HK-2 (cell line): ENCODE results near the gene DOLK.

Experiments used
- DNase-seq: peaks from one replicate; pipeline ENCODE4 v3.0.0-alpha.2; 2018; ENCODE audit not compliant: unreplicated experiment

The DOLK gene

DNA sequence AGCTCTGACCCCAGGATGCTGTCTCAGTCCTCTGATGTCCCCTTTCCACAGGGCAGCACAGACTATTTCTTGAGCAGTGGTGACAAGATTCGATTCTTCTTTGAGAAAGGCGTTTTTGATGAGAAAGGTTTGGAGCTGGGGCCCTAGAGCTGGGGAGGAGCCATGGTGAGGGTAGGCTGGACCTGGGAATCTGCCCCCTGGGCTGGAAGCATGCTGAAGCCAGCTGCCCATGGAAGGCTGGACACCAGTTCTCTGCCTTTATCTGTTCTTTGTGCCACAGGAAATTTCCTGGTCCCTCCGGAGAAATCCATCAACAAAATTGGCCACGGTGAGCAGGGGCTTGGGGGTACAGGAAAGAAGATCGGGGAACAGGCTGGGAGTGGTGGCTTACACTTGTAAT, 13.7 kb downstream of the DOLK start:
- DNase-seq: no peak

DNA sequence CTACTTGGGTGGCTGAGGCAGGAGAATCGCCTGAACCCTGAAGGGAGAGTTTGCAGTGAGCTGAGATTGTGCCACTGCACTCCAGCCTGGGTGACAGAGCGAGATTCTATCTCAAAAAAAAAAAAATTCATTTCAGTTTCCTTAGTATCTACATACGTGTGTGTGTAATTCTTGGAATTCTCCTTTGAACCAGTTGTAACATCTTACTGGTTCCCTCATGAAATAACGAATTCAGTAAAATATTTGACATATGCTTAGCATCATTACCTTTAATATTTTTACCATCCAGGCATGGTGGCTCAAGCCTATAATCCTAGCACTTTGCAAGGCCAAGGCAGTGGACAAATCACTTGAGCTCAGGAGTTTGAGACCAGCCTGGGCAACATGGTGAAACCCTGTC, 17.8 kb downstream of the DOLK start:
- no peak for DNase-seq

DNA sequence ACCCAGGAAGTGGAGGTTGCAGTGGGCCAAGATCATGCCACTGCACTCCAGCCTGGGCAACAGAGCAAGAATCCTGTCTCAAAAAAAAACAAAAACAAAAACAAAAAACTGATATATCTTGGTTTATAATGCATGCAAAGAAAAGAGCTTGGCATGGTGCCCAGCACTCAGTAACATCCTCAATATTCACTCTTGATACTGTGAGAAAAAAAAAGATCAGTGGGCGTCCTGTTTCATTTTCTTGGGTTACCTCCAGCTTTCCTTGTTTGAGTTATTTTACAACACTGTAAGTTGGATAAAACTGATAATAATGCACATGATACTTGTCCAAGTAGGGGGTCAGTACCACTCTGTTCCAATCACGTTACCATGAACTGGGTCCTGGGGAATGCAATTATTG, 18.8 kb downstream of the DOLK start:
- DNase-seq: no peak

DNA sequence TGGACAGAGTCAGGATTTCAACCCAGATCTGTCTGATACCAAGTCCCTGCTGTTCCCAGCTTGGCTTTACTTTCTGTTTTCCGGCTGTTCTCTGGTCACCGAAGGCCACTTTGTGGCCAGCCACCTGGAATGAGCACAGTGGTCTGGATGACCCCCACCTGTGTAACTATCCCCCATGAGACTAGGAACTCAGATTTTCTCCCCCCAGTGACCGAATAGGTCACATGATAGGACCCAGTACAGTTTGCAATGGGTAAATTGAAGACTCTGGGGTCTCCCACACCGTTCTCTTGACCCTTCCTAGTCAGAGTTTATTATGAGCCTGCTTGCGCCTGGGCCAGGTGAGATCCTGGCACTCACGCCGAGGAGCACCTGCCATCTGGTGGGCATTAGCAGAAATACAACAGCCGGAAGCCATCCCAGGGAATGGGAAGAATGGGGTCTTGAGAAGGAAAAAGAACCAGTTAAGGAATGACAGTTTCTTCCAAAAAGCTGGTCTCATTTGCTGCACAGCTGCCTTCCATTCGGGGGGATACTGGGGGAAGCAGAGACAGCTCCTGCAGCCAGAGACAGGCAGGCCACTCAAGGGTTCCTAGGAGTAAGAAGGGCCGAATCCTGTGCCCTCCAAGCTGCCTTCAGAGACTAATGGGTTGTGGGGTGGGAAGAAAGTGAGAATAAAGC, 19.5 kb downstream of the DOLK start:
- peak; percentile 64 for DNase-seq

DNA sequence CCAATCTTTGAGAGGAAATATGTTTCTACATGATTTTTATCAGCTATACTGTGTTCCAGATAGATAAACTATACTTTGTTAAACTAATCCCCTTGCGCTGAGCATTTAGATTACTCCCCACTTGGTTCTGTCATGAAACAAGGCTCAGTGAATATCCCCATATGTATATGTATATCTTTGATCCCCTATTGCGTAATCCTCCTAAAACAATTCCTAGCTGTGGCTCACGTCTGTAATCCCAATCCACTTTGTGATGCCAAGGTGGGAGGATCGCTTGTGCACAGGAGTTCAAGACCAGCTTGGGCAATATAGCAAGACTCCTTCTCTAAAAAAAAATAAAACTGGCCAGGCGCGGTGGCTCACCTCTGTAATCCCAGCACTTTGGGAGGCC, 23.9 kb downstream of the DOLK start:
- no peak for DNase-seq

DNA sequence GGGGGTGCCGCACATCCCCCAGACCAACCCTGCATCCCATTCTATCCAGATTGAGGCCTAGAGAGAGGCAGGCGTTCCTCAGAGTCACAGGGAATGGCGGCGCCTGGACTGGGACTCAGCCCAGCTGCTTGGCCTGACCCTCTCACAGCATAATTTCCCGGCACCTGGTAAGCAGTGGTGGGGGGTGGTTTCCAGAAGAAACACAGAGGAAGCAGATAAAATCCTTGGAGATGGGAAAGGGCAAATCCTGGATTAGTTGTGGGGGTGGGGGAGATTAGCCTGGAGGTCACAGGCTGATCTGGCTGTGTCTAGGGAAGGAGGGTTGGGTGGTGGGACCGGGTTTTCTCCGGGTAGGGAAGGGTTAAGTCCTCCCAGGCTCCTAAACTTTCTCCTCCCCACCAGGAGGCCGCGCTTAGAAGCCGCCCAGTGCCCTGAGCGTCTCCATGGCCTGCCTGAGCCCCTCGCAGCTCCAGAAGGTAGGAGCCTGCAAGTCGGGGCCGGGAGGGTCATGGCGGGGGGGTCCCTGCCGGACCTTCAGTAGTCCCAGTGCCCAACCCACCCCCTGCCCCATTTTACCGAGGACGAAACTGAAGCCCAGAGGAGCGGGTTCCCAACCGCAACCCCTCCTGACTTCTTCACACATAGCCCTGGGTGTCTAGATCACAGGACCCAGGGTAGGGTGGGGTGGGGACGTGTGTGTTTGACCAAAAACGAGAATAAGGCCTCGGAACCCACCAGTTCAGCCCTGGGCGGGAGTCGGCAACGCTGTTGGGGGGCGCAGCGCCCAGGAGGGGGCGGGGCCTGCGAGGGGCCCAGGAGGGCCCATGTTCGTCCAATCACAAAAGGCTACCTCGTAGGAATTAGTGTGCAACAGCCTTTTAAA, 25.3 kb downstream of the DOLK start:
- no peak for DNase-seq

DNA sequence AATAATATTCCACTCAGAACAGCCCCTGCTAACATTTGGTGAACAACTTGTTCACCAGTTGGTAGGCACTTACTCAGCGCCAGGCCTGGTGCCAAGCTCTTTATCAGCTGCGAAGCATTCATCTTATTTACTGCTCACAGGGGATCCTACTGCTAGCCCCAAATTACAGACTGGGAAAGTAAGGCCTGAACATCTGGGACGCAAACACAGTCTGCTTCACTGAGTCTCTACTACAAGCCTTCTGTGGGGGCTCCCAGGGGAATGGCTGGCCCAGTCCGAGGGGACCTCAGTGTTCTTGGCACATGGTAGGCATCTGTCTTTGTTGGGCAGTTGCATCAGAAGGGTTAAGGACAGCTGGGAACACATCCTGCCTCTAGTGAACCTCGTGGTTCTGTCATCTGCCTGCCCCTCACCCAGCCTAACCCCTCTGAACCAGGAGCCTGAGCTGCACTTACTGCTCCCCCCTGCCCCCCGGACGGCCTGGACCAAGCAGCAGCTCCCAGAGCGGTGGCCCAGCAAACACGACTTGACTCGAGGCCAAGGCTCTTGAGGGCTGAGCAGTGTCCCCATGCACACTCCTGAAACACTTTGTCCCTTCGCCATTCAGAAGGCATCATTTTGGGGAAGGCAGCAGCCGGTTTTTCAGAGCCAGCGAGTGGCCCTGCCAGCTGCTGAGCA, 26.9 kb downstream of the DOLK start, which contains the start of gene PHYHD1:
Gene PHYHD1 (plus strand): TSS at position 602 of the 678 bp plus-strand sequence. CDS start 1,342 bp downstream, outside the sequence.
- no peak for DNase-seq

DNA sequence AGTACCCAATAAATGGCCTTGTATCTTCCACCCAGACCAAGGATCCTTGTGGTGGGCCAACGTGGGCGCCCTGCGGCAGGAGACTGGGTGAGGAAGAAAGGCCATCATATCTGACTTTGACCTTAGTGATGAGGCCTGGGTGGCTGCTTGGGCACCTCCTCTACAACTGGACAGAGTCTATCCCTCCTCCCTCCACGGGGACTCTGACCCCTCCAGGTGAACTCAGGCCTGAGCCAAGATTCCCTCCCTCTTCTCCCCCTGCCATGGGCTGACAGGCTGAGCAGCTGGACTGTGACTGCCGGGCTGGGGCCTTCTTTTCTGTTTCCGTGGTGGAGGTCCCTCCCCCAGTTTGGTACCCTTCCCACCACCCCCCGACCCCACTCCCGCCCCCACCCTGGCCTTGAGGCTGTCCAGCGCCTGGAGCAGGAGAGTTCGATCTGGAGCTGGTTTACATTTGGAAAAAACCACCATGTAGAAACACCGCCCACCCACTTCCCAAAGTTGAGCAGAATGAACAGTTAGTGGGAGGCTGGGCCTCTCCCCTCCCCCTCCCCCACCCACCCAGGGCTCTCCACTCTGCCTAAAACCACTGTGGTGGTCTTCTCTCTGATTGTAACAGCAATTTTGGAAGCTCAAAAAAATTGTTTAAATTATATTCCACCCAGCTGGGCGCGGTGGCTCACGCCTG, 27.9 kb downstream of the DOLK start:
- no peak for DNase-seq

DNA sequence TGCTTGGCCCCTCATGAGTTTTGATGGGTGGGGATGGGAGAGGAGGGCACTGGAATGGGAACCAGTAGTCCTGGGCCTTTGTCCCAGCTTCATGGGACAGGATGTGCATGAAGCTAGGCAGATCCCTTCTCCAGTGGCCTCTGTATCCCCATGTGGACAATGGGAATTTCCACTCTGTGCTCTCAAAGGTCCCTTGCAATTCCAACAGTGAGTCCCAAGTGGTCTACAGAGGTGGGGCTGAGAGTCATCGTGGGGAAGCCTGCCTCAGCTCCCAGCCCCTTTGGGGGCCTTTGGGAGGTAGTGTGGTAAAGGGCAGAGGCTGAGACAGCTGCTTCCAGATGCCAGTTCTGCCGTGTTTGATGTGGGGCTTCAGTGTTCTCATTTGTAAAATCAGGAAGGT, 28.5 kb downstream of the DOLK start:
- no peak for DNase-seq

DNA sequence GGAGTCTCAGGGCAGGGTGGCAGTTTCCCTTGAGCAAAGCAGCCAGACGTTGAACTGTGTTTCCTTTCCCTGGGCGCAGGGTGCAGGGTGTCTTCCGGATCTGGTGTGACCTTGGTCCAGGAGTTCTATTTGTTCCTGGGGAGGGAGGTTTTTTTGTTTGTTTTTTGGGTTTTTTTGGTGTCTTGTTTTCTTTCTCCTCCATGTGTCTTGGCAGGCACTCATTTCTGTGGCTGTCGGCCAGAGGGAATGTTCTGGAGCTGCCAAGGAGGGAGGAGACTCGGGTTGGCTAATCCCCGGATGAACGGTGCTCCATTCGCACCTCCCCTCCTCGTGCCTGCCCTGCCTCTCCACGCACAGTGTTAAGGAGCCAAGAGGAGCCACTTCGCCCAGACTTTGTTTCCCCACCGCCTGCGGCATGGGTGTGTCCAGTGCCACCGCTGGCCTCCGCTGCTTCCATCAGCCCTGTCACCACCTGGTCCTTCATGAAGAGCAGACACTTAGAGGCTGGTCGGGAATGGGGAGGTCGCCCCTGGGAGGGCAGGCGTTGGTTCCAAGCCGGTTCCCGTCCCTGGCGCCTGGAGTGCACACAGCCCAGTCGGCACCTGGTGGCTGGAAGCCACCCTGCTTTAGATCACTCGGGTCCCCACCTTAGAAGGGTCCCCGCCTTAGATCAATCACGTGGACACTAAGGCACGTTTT, 30.1 kb downstream of the DOLK start:
- no peak for DNase-seq

DNA sequence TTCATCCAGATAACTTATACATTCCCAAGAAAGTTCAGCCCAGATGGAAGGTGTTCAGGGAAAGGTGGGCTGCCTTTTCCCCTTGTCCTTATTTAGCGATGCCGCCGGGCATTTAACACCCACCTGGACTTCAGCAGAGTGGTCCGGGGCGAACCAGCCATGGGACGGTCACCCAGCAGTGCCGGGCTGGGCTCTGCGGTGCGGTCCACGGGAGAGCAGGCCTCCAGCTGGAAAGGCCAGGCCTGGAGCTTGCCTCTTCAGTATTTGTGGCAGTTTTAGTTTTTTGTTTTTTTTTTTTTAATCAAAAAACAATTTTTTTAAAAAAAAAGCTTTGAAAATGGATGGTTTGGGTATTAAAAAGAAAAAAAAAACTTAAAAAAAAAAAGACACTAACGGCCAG, 30.7 kb downstream of the DOLK start:
- DNase-seq: no peak

DNA sequence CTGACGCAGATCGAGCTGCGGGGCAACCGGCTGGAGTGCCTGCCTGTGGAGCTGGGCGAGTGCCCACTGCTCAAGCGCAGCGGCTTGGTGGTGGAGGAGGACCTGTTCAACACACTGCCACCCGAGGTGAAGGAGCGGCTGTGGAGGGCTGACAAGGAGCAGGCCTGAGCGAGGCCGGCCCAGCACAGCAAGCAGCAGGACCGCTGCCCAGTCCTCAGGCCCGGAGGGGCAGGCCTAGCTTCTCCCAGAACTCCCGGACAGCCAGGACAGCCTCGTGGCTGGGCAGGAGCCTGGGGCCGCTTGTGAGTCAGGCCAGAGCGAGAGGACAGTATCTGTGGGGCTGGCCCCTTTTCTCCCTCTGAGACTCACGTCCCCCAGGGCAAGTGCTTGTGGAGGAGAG, 31.2 kb downstream of the DOLK start:
- no peak for DNase-seq

DNA sequence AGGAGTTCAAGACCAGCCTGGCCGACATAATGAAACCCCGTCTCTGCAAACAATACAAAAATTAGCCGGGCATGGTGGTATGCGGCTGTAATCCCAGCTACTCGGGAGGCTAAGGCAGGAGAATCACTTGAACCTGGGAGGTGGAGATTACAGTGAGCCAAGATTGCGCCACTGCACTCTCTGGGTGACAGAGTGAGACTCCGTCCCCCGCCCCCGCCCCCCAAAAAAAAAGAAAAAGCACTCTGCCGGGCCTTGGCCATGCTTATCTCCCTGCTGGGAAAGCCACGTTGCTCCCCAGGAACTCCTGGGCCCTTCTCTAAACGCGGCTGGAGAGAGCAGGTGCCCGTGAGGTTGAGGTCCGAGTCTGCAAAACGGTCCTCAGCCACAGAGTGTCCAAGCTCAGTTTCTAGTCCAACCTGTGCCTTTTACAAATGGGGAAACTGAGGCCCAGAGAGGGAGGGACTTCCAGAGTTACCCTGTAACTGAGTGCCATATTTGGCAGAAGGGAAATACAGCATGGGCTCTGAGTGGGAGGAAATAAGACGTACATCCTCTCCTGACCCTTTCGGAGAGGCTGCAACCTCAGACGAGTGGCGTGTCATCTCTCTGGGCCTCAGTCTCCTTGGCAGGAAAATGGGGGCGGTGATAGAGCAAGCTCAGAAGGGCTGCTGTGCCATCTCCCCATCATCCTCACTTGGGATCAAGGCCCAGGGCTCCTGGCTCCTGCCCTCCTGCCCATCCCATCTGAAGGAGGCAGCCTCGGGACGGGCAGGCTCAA, 33.2 kb downstream of the DOLK start:
- DNase-seq: no peak

DNA sequence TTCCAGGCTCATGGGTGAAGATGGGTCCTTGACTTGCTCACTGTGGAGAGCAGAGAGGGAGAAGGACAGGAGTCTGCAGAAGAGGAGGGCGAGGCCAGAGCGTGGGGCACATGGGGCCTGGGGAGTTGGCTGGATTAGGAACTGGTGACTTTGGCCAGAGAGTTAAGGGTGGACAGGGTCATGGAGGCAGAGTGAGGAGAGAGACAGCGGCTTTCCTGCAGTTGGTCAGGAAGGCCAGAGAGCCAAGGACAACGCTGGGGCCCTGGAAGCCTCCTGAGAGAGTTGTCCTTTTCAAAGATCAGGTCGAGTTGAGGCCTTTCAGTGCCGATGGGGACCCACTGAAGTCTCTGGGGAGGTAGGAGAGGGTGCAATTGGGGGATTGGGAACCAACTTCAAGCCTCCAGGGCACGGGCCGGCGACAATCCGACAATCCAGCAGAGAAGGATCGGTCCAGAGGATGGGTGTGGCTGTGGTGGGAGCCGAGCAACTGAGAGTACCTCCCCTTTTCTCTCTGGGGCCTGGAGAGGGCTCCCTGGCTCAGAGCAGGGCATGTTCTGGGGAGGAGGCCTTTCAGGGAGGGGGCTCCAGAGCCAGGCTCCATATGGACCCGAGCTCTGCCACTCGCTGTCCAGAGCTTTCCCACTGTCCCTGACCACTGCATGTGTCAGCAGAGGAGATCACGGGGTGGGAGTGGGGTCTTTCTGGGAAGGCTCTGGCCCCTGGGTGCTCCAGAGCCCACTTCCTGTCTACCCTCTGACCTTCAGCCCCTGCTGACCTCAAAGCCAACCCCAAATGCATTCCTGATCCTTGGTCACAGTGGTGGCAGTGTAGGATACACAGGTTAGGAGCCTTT, 34.1 kb downstream of the DOLK start:
- DNase-seq: no peak

DNA sequence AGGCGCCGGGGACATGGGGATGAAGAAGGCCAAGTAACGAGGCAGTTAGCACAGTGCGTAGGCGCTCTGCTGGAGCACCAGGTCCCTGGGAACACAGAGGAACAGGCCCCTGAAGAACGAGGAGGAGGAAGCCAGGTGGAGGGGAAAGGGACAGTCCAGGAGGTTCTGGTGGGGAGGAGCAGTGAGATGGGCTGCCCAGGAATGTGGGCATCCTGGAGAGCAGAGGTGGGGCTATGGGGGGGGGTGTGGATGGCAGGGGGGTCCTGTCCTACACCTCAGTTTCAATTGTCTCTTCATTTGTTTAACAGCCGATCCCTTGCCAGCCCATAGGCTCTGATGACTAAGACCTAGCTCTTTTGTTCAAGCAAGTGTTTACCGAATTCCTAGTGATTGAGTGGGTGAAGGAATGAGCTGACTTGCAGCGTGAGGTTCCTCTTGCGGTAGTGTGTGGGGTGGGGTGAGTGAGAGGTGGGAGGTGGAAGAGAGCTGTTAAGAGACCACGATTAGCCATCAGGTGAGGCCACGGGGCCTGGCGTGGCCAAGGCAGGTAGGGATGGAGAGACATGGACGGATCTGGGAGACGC, 35.0 kb downstream of the DOLK start:
- peak; percentile 80 for DNase-seq

DNA sequence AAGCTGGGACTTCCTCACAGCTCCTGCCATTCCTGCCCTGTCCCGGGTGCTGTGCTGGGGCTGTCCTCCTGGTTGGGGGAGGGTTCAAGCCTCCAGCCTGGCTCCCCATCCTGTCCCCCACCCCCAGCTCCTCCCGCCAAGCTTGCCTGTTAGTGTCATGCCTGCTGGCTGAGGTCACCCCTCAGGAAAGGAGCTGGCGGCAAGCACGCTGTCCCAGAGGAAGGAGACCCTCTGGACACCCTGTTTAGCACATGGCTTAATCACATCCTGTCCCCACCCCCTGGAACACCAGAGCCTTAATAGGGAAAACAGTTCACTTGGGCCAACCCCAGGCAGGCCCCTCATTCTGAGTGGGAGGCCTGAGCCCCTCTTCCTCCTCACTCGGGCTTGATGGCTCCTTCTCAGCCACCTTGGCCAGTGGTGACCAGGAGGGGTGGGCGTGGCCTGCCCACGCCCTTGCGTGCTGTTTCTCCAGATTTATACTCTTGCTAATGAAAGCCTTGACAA, 35.8 kb downstream of the DOLK start:
- peak; percentile 92 for DNase-seq

DNA sequence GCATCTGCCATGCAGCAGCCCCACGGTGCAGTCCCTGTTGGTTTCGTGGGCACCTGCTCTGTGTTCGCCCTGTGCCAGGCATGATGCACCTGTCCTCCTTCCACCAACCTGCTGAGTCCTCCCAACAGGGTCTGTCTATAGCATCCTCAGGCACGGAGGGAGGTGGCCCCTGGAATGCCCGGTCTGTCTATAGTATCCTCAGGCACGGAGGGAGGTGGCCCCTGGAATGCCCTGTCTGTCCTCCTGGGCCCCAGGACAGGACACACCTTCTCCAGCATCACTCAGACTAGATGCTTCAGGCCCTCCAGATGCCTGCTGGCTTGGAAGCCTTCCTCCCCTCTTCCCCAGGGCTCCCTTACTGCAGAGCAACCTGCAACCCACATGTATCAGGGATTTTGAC, 36.5 kb downstream of the DOLK start:
- no peak for DNase-seq

DNA sequence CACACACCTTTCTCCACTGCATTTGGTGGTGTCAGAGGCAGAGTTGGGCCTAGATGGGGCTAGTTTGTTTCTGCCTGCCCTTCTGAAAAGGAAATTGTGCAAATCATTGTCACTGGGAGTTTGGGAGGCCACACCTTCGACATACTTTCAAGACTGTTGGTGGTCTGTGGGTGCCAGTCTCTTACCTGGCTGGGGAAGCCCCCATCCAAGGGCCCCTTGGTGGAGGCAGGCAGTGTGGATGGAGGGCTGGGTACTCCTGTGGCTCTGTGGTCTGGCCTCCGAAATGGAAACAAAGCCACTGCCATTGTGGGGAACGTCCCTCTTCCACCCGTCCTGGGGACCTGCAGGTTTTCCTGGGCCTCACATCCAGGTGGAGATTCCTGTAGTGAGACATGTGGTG, 37.5 kb downstream of the DOLK start:
- no peak for DNase-seq

DNA sequence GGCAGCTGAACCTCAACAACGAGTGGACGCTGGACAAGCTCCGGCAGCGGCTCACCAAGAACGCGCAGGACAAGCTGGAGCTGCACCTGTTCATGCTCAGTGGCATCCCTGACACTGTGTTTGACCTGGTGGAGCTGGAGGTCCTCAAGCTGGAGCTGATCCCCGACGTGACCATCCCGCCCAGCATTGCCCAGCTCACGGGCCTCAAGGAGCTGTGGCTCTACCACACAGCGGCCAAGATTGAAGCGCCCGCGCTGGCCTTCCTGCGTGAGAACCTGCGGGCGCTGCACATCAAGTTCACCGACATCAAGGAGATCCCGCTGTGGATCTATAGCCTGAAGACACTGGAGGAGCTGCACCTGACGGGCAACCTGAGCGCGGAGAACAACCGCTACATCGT, 39.0 kb downstream of the DOLK start:
- no peak for DNase-seq
